Umbilical cord (tissue), 2 donors: Measurements from ENCODE around the gene MAN2A1. TPM values are rescaled to one million over a fixed set of nuclear protein-coding genes. Genes with fewer than 3 reads are reported as not detected.

ENCODE experiments used
- DNase-seq: peaks from one replicate; pipeline ENCODE4 v3.0.0-alpha.2; 2015; ENCODE audit warnings: low spot score
- total RNA-seq: library from RNA; depleted of rRNA; stranded (reverse); fragments of >200 nt; gene quantifications from one replicate; pipeline ENCODE4 v1.2.3, GENCODE V29; 2014; ENCODE audit warnings: low replicate concordance; ENCODE audit not compliant: insufficient read depth

The MAN2A1 gene
- total RNA-seq, 1 donor from 2014 or later = 69.8 TPM

DNA sequence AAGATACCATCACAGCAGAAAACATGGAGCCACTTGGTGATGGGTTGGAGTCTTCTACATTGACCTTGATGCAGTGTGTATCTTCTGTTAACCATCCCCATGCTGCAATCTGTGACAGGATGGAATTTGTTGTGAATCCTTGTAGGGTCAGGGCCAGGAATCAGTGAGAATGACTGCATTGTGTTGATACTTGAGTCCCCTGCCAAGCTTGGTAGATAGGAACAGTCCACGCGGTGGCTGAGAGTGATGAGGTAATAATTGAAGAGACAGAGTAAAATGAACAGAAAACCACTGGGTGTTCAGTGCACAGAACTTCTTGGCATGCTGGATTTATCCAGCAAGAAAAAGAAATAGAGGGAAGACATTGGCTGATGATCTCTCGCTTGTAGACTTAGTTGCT lies 217.5 kb downstream of the MAN2A1 start:
- DNase-seq = peak; percentile 44

DNA sequence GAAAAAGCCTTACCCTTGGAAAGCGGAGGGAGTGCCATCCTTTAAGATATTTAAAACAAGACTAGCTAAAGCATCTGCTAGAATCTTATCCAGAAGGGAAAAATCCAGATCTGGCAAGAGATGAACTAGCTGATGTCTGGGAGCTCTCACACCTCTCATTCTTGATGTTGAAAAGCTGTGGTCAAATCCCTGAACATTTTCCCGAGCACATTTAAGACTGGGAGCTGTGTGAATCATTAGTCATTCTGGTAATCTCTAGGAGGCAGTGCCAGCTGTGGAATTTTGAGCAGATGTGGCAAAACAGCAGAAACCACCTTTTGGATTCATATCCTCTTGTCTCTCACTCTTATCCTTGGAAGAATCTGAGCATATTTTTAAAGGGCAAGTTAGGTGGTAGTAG lies 218.0 kb downstream of the MAN2A1 start:
- DNase-seq = peak; percentile 92

DNA sequence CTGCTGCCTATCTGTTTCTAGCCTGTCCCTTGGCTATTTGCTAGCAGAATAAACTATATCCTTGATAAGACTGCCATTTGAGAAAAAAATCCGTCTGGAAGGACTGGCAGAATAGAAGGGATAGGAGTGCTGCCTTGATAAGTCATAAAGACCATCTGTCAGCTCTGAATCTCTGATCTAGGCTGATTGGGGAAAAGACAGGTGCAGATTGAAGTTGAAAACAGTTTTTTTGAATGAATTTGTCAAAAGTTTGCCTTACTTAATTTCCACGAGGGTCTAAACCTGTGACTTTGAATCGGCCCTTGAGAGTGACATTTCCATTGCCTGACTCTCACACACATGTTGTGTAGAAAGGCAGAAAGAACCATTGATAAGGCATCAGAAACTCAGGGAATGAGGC lies 218.6 kb downstream of the MAN2A1 start:
- peak; percentile 25 for DNase-seq

DNA sequence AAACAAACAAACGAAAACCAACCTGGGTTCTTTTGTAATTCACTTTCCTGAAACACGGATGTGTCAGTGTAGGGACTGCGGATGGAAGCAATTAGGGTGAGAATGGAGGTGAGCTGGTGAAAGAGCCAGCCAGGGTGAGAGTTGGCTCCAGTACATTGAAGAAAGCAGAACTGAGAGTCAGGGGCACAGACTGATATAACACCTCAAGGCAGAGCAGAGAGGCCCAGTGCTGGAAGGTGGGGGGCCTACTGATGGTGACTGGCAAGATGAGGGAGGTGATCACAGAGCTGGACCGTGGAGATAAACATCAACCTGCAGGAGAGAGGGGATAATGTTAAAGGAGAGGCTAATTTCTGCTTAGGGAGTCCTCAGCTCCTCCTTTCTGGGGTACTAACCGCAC lies 221.1 kb downstream of the MAN2A1 start:
- DNase-seq = no peak

DNA sequence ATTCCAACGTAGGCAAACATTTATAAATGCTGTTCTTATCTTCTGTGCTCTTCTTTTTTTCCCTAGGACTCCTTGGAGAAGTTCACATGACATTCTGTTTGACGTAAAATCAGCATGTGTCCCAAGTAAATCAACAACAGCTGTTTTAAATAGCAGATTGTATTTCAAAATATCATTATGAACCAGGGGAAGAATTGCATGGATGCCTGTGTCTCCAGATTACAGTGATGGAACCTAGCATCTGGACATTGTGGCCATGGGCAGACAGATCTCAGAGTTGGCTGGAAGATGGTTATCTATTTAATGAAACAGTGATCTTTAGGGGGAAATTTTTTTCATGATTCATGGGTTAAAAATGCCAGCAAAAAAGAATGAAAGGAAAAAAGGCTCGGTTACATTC lies 222.0 kb downstream of the MAN2A1 start:
- peak; percentile 37 for DNase-seq

DNA sequence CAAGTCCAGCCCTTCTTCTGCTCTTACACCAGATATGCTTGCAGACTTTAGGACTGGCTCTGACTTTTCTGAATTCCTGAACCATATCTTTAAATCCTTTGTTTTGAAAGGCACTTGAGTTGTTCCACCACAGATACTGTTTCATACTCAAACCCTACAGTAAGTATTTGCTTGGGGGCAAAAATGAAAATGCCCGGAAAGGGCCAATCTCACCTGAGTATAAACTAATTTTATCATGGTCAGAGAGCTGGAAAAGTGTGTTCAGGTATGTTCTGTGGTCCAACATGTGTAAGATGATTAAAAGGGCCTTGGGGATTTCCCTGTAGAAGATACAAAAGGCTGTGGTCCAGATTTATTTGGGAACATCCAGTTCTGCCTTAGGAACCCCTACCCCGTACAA lies 225.2 kb downstream of the MAN2A1 start:
- DNase-seq = no peak

DNA sequence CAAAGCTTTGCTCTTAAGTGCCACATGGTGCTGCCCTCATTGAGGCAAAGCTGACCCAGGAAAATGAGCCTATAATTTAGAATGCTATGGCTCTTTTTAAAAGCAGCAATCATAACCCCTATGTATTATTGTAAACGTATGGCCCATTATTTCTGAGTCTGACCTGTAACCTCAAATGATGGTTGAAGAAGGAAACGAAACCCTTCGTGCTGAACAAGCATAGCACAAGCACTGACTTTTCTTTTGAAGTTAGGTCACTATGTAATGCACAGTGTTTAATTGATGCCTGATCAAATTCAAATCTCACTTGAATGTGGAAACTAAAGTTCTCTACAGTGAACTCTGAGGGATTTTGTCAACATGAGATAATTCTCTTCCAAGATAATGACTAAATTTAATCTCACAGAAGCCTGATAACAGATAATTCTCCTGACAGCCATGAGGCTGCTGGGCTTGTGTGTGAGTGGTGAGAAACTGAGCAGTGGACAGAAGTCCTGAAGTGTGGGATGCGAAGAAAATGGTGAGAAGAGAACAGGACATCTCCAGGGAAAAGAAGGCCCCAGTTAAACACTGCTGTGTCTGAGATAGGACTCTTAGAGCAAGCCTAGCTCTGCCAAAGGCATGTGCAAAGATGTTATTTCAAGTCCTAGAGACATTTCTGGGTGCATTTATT lies 226.9 kb downstream of the MAN2A1 start:
- peak; percentile 19 for DNase-seq
